Stimulated activated memory B cell treated with anti-CD40 and anti-IgM and Interleukin-4, amounts not matched to agents 10 μg/mL and 1 μg/mL and 100 μg/mL, for 72 hours (primary cell): ENCODE data around the gene MAPRE2.

ENCODE experiments used
- ATAC-seq: fragments of 150-1000 bp; cut with Tn5 transposase; 2 replicates; pipeline ENCODE4 v1.10.0; 2021
- H3K27ac Mint-ChIP-seq: one replicate; pipeline ENCODE4 v1.8.0; 2022; ENCODE audit warnings: mild to moderate bottlenecking, mixed read lengths
- H3K27me3 Mint-ChIP-seq: one replicate; pipeline ENCODE4 v1.8.0; 2022; ENCODE audit warnings: mixed read lengths
- H3K36me3 Mint-ChIP-seq: one replicate; pipeline ENCODE4 v1.8.0; 2022; ENCODE audit warnings: mixed read lengths
- H3K4me1 Mint-ChIP-seq: one replicate; pipeline ENCODE4 v1.8.0; 2022; ENCODE audit warnings: mixed read lengths
- H3K4me3 Mint-ChIP-seq: one replicate; pipeline ENCODE4 v1.8.0; 2022; ENCODE audit warnings: mild to moderate bottlenecking, moderate library complexity, mixed read lengths
- H3K9me3 Mint-ChIP-seq: one replicate; pipeline ENCODE4 v1.8.0; 2022; ENCODE audit warnings: mixed read lengths

The MAPRE2 gene

DNA sequence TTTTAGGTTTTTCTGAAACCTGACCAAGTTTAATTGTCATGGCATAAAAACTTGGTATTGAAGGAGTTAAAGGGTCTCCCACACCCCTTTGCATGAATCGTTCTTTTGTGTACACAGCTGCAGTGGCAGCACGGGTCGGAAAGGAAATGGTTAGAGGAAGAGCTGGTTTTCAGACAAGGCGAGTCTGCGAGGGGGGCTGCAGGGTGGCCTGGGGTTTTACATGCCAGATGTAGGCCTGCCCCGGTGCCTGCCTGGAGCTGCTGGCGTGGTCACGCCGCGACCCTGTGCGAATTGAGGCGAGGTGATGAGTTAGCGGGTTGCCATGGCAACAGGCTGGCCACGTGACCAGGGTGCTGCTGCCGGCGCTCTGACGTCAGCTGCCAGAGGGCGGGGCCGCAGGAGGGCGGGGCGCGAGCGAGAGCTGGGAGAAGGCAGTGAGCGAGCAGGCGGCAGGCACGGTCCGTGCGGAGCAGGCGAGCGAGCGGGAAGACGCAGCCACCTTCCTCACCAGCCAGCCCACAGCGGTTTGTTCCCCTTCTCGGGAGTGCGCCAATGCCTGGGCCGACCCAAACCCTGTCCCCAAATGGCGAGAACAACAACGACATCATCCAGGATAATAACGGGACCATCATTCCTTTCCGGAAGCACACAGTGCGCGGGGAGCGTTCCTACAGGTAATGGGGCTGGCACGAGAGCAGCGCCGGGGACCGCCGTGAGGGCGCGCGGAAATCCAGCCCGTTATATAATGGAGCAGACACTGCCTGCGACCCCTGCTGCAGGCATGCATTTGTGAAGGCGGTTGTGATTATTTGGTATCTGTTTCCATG, at the start of gene MAPRE2:
TSS of gene MAPRE2 (plus strand) at position 426 of the 827 bp plus-strand sequence. CDS start at position 553, 127 bp downstream.
- H3K9me3 Mint-ChIP-seq: no peaks in the 10 kb centered on the region
- no peaks in the 10 kb centered on the region for H3K27me3 Mint-ChIP-seq
- ATAC-seq: peak; percentile 95
- H3K27ac Mint-ChIP-seq: peak within 1 kb of the TSS; percentile 91
- peak within 1 kb of the TSS; percentile 96 for H3K4me3 Mint-ChIP-seq
- no peaks in the 10 kb centered on the region for H3K36me3 Mint-ChIP-seq
- H3K4me1 Mint-ChIP-seq: peaks cover 82% of the 10 kb centered on the region

DNA sequence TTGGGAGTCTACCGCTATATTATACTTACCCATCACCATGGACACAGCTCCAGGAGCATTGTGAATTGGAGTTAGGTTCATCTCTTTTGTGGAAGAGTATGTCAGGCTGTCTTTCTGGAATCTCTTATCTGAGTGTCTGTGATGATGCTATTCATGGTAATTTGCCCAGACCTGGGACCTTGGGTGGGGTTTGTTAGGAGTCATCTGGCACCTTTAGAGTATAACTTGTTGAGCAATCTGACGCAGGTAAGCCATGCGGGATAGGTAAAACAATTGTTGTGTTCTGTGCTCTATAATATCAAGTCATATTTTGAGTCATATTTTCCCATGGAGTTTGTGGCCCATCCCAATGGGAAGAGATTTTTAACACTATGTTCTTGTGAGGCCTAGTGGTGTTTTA, 49.7 kb upstream of the MAPRE2 start:
- Mint-ChIP-seq H3K36me3 (no peaks in the 10 kb centered on the region), H3K4me3 (no peak overlapping the region), H3K27me3 (peaks cover 13% of the 10 kb centered on the region), H3K9me3 (no peaks in the 10 kb centered on the region), H3K27ac (no peak overlapping the region), H3K4me1 (peaks cover 5% of the 10 kb centered on the region)
- no peak for ATAC-seq

- H3K27me3 Mint-ChIP-seq: peaks cover 13% of the 10 kb centered on the region
- H3K4me1 Mint-ChIP-seq: peaks cover 5% of the 10 kb centered on the region
- no peak overlapping the region for H3K27ac Mint-ChIP-seq
- H3K36me3 Mint-ChIP-seq: no peaks in the 10 kb centered on the region
- no peak overlapping the region for H3K4me3 Mint-ChIP-seq
- ATAC-seq: no peak
- H3K9me3 Mint-ChIP-seq: no peaks in the 10 kb centered on the region
Observed at GRCh38 chr18:34993289-34993688, 47.9 kb upstream of the MAPRE2 start.

- Mint-ChIP-seq H3K27me3 (peaks cover 13% of the 10 kb centered on the region), H3K27ac (no peak overlapping the region), H3K9me3 (no peaks in the 10 kb centered on the region), H3K36me3 (no peaks in the 10 kb centered on the region), H3K4me3 (no peak overlapping the region), H3K4me1 (no peaks in the 10 kb centered on the region)
- ATAC-seq: no peak
Observed at GRCh38 chr18:34995746-34996145, 45.5 kb upstream of the MAPRE2 start.

DNA sequence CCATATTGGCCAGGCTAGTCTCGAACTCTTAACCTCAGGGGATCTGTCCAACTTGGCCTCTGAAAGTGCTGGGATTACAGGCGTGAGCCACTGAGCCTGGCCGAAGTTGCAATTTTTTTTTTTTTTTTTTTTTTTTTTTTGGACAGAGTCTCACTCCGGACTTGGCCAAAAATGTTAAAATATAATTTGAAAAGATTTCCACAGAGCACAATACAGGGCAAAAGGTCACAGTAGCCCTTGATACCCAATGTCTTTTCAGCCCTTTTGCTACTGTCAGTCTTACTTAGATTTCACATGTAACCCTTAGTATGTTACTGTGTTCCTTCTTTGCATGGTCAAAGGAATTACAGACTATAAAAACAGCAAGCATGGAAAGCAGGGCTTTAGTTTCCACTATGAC, 42.6 kb upstream of the MAPRE2 start:
- ATAC-seq: no peak
- H3K36me3 Mint-ChIP-seq: no peaks in the 10 kb centered on the region
- H3K27ac Mint-ChIP-seq: no peak overlapping the region
- no peaks in the 10 kb centered on the region for H3K9me3 Mint-ChIP-seq
- no peaks in the 10 kb centered on the region for H3K4me1 Mint-ChIP-seq
- no peak overlapping the region for H3K4me3 Mint-ChIP-seq
- no peaks in the 10 kb centered on the region for H3K27me3 Mint-ChIP-seq

DNA sequence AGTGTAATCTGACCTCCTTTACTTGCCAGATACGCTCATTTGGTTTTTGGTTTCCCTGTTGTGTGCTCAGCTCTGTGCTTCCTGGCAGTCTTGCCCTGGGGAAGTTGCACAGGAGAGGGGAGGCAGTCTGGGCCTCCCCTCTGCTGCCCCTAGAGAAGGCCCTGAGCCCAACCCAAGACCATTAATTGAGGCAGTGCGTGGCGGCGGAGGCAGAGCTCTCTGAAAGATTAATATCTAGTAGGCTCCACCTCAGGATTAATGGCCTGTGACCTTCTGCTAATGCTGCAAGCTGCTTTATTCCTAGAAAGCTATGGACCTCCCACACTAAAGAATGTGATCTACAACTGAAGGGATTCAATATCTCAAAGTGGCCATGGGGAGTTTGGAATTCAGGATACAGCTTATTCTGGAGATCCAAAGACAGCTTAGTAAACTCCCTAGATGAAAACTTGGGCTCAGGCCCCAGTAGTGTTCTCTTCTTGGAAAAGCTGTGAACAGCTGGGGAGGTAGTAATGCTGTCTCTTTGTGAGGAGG, 41.4 kb upstream of the MAPRE2 start:
- H3K9me3 Mint-ChIP-seq: no peaks in the 10 kb centered on the region
- H3K4me1 Mint-ChIP-seq: no peaks in the 10 kb centered on the region
- H3K36me3 Mint-ChIP-seq: no peaks in the 10 kb centered on the region
- peaks cover 8% of the 10 kb centered on the region for H3K27me3 Mint-ChIP-seq
- H3K27ac Mint-ChIP-seq: no peak overlapping the region
- ATAC-seq: no peak
- H3K4me3 Mint-ChIP-seq: no peak overlapping the region

DNA sequence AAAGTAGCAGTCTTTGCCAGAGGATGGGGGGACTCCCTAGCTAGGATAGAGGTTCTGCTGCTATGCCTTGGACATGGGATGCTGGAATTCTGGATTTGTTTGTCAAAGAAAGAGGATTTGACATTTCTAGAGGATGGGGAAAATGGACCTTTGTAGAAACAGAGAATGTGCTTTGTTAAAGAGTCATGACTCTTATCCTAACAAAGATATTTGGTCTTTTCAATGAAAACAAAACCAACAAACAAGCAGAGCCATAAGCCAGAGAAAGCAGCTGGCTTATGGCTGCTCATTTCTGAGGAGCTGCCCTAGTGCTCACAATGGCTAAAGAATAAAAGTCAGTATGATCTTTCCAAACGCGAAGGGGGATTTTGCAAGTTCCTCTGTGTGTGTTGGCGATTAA, 40.8 kb upstream of the MAPRE2 start:
- Mint-ChIP-seq H3K9me3 (no peaks in the 10 kb centered on the region), H3K27me3 (peaks cover 9% of the 10 kb centered on the region)

GRCh38 chr18:35002120-35002519, 39.1 kb upstream of the MAPRE2 start:
- Mint-ChIP-seq H3K27ac (no peak overlapping the region), H3K4me3 (no peak overlapping the region), H3K9me3 (no peaks in the 10 kb centered on the region), H3K27me3 (peaks cover 9% of the 10 kb centered on the region), H3K4me1 (no peaks in the 10 kb centered on the region), H3K36me3 (no peaks in the 10 kb centered on the region)
- no peak for ATAC-seq

More for the DNA sequence above, 40.8 kb upstream of the MAPRE2 start:
- no peaks in the 10 kb centered on the region for H3K36me3 Mint-ChIP-seq
- no peak for ATAC-seq
- no peak overlapping the region for H3K27ac Mint-ChIP-seq
- no peaks in the 10 kb centered on the region for H3K4me1 Mint-ChIP-seq
- no peak overlapping the region for H3K4me3 Mint-ChIP-seq

DNA sequence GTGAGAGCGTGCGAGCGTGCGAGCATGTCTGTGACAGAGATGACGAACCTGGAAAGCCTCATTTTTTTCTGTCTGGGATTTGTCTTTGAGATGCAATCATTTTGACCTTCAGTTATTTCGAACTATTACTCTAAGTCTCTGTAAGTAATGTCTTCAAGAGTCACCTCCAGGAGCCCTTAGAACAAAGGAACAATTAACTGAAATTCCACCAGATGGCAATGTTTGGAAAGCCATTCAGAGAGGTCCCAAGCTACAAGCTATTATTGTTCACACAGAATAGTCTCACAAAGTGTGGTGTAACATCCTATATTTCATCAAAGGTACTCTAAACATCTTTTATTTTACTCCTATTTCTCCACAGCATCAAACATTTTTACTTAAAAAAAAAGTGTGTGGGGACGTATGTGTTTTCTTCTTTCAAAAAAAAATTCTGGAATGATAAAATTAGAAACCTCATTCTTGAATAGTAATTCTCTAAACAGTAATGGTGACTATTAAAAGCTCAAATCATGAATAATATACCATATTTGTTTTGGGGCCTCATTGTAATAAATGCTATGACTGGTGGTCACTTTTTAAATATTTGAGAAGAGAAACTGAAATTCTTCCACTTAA, 35.1 kb upstream of the MAPRE2 start:
- H3K9me3 Mint-ChIP-seq: no peaks in the 10 kb centered on the region
- H3K4me3 Mint-ChIP-seq: no peak overlapping the region
- H3K4me1 Mint-ChIP-seq: no peaks in the 10 kb centered on the region
- peaks cover 9% of the 10 kb centered on the region for H3K27me3 Mint-ChIP-seq
- no peaks in the 10 kb centered on the region for H3K36me3 Mint-ChIP-seq
- peak; percentile 64 for ATAC-seq
- H3K27ac Mint-ChIP-seq: no peak overlapping the region

GRCh38 chr18:35010156-35010555, 31.1 kb upstream of the MAPRE2 start:
- Mint-ChIP-seq H3K4me1 (no peaks in the 10 kb centered on the region), H3K36me3 (no peaks in the 10 kb centered on the region), H3K27ac (no peak overlapping the region), H3K27me3 (no peaks in the 10 kb centered on the region), H3K9me3 (no peaks in the 10 kb centered on the region), H3K4me3 (no peak overlapping the region)
- ATAC-seq: no peak

DNA sequence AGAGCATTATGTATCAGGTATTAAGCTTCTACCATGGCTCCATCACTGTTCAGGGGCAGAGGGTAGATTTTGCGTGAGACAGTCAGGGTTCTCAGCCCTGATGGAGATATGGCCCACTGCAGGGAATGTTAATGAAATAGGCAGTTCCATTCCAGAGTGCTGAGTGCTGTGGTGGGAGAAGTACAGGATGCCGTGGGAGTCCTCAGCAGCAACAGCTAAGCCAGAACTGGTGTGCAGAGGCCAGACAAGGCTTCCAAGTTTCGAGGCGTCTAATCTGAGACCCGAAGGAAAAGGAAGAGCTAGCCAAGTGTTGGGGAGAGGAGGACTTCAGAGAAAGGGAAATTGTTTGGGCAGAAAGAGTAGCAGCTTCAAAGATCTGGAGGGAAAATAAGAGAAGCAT, 30.2 kb upstream of the MAPRE2 start:
- no peaks in the 10 kb centered on the region for H3K4me1 Mint-ChIP-seq
- no peaks in the 10 kb centered on the region for H3K9me3 Mint-ChIP-seq
- no peak for ATAC-seq

DNA sequence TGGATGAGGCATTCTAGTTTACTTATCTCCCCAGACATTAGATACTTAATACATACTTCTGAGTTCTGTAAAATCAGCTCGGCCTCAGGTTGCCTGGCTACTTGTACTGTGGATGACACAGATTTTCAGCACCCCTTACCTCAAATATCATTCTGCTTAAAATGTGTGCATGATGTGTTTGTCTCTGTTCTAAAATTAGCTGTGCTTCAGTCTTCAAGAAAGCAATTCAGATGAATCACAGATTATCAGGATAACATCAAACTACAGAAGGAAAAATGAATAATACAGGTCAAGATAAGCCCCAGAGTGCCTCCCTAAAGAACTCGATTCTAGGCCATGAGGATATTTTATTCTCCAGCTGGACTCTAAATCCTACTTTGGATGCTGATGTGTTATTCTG, 21.3 kb upstream of the MAPRE2 start:
- Mint-ChIP-seq H3K4me3 (no peak overlapping the region), H3K4me1 (no peaks in the 10 kb centered on the region), H3K36me3 (no peaks in the 10 kb centered on the region), H3K27me3 (peaks cover 27% of the 10 kb centered on the region), H3K9me3 (no peaks in the 10 kb centered on the region), H3K27ac (no peak overlapping the region)
- ATAC-seq: no peak

More for the DNA sequence above, 30.2 kb upstream of the MAPRE2 start:
- H3K4me3 Mint-ChIP-seq: no peak overlapping the region
- no peak overlapping the region for H3K27ac Mint-ChIP-seq
- no peaks in the 10 kb centered on the region for H3K27me3 Mint-ChIP-seq
- H3K36me3 Mint-ChIP-seq: no peaks in the 10 kb centered on the region

- no peak for ATAC-seq
- H3K9me3 Mint-ChIP-seq: no peaks in the 10 kb centered on the region
Observed at GRCh38 chr18:35022426-35023001, 18.7 kb upstream of the MAPRE2 start.

GRCh38 chr18:35024196-35024595, 17.0 kb upstream of the MAPRE2 start:
- Mint-ChIP-seq H3K36me3 (no peaks in the 10 kb centered on the region), H3K27me3 (peaks cover 15% of the 10 kb centered on the region)
- ATAC-seq: no peak

More at GRCh38 chr18:35022426-35023001, 18.7 kb upstream of the MAPRE2 start:
- Mint-ChIP-seq H3K27ac (no peak overlapping the region), H3K27me3 (peaks cover 27% of the 10 kb centered on the region), H3K36me3 (no peaks in the 10 kb centered on the region), H3K4me3 (no peak overlapping the region), H3K4me1 (no peaks in the 10 kb centered on the region)

GRCh38 chr18:35024965-35025364, 16.2 kb upstream of the MAPRE2 start:
- H3K4me3 Mint-ChIP-seq: no peak overlapping the region
- H3K36me3 Mint-ChIP-seq: no peaks in the 10 kb centered on the region
- H3K4me1 Mint-ChIP-seq: peaks cover 9% of the 10 kb centered on the region
- ATAC-seq: no peak
- H3K9me3 Mint-ChIP-seq: no peaks in the 10 kb centered on the region
- peaks cover 12% of the 10 kb centered on the region for H3K27me3 Mint-ChIP-seq
- H3K27ac Mint-ChIP-seq: no peak overlapping the region

More at GRCh38 chr18:35024196-35024595, 17.0 kb upstream of the MAPRE2 start:
- no peak overlapping the region for H3K4me3 Mint-ChIP-seq
- peaks cover 1% of the 10 kb centered on the region for H3K4me1 Mint-ChIP-seq
- H3K9me3 Mint-ChIP-seq: no peaks in the 10 kb centered on the region
- H3K27ac Mint-ChIP-seq: no peak overlapping the region
